ENCODE results near the gene SOS2.

Gene SOS2

GRCh38 chr14:50110323-50111037 is 120.9 kb downstream of the SOS2 start:
- Mint-ChIP-seq H3K27ac (no peak overlapping the region), H3K9me3 (no peaks in the 10 kb centered on the region), H3K4me3 (no peak overlapping the region), H3K36me3 (peaks cover 39% of the 10 kb centered on the region), H3K27me3 (no peaks in the 10 kb centered on the region), H3K4me1 (peaks cover 37% of the 10 kb centered on the region)
- no peak for ATAC-seq

GRCh38 chr14:50109342-50109741 is 122.0 kb downstream of the SOS2 start:
- Mint-ChIP-seq H3K36me3 (peaks cover 39% of the 10 kb centered on the region), H3K27me3 (no peaks in the 10 kb centered on the region), H3K4me3 (no peak overlapping the region), H3K27ac (no peak overlapping the region), H3K9me3 (no peaks in the 10 kb centered on the region), H3K4me1 (peaks cover 27% of the 10 kb centered on the region)
- no peak for ATAC-seq

- H3K4me1 Mint-ChIP-seq = peaks cover 22% of the 10 kb centered on the region
- H3K9me3 Mint-ChIP-seq = no peaks in the 10 kb centered on the region
- peaks cover 42% of the 10 kb centered on the region for H3K36me3 Mint-ChIP-seq
- peak overlapping the region; percentile 54 for H3K27ac Mint-ChIP-seq
- ATAC-seq = no peak
- no peak overlapping the region for H3K4me3 Mint-ChIP-seq
- H3K27me3 Mint-ChIP-seq = no peaks in the 10 kb centered on the region
Measured at GRCh38 chr14:50107850-50108249, 123.5 kb downstream of the SOS2 start.

GRCh38 chr14:50106178-50106577 is 125.2 kb downstream of the SOS2 start:
- Mint-ChIP-seq H3K27me3 (no peaks in the 10 kb centered on the region), H3K36me3 (peaks cover 31% of the 10 kb centered on the region), H3K4me1 (peaks cover 19% of the 10 kb centered on the region), H3K9me3 (no peaks in the 10 kb centered on the region), H3K27ac (peak overlapping the region; percentile 54), H3K4me3 (no peak overlapping the region)
- ATAC-seq = no peak

- no peak for ATAC-seq
- H3K36me3 Mint-ChIP-seq = peaks cover 29% of the 10 kb centered on the region
- H3K27ac Mint-ChIP-seq = peak overlapping the region; percentile 79
- peaks cover 25% of the 10 kb centered on the region for H3K4me1 Mint-ChIP-seq
- H3K4me3 Mint-ChIP-seq = peak overlapping the region; percentile 47
- H3K9me3 Mint-ChIP-seq = no peaks in the 10 kb centered on the region
- no peaks in the 10 kb centered on the region for H3K27me3 Mint-ChIP-seq
Measured at GRCh38 chr14:50103558-50103957, 127.8 kb downstream of the SOS2 start.

GRCh38 chr14:50101417-50101816 is 130.0 kb downstream of the SOS2 start:
- Mint-ChIP-seq H3K27me3 (no peaks in the 10 kb centered on the region), H3K36me3 (peaks cover 27% of the 10 kb centered on the region), H3K4me3 (no peak overlapping the region), H3K9me3 (no peaks in the 10 kb centered on the region), H3K4me1 (peaks cover 35% of the 10 kb centered on the region), H3K27ac (no peak overlapping the region)
- no peak for ATAC-seq

- H3K27me3 Mint-ChIP-seq = no peaks in the 10 kb centered on the region
- peaks cover 24% of the 10 kb centered on the region for H3K36me3 Mint-ChIP-seq
Measured at GRCh38 chr14:50100805-50101204, 130.6 kb downstream of the SOS2 start.

GRCh38 chr14:50099335-50099734 is 132.0 kb downstream of the SOS2 start:
- H3K27ac Mint-ChIP-seq = peak overlapping the region; percentile 15
- peaks cover 28% of the 10 kb centered on the region for H3K36me3 Mint-ChIP-seq
- H3K4me1 Mint-ChIP-seq = peaks cover 46% of the 10 kb centered on the region
- H3K4me3 Mint-ChIP-seq = no peak overlapping the region
- no peak for ATAC-seq
- H3K9me3 Mint-ChIP-seq = no peaks in the 10 kb centered on the region
- H3K27me3 Mint-ChIP-seq = no peaks in the 10 kb centered on the region

More at GRCh38 chr14:50100805-50101204, 130.6 kb downstream of the SOS2 start:
- Mint-ChIP-seq H3K4me3 (no peak overlapping the region), H3K9me3 (no peaks in the 10 kb centered on the region), H3K4me1 (peaks cover 41% of the 10 kb centered on the region), H3K27ac (peak overlapping the region; percentile 15)
- no peak for ATAC-seq

- peak overlapping the region; percentile 63 for H3K27ac Mint-ChIP-seq
- H3K4me3 Mint-ChIP-seq = peak overlapping the region; percentile 43
- no peaks in the 10 kb centered on the region for H3K9me3 Mint-ChIP-seq
Measured at GRCh38 chr14:50095895-50096294, 135.5 kb downstream of the SOS2 start.

GRCh38 chr14:50094056-50094755 is 137.2 kb downstream of the SOS2 start:
- Mint-ChIP-seq H3K36me3 (peaks cover 33% of the 10 kb centered on the region), H3K9me3 (peaks cover 3% of the 10 kb centered on the region), H3K4me3 (no peak overlapping the region), H3K27ac (peak overlapping the region; percentile 30), H3K27me3 (no peaks in the 10 kb centered on the region), H3K4me1 (peaks cover 60% of the 10 kb centered on the region)
- no peak for ATAC-seq

More at GRCh38 chr14:50095895-50096294, 135.5 kb downstream of the SOS2 start:
- Mint-ChIP-seq H3K36me3 (peaks cover 34% of the 10 kb centered on the region), H3K27me3 (no peaks in the 10 kb centered on the region), H3K4me1 (peaks cover 63% of the 10 kb centered on the region)
- peak; percentile 58 for ATAC-seq

GRCh38 chr14:50093496-50093895 is 137.9 kb downstream of the SOS2 start:
- Mint-ChIP-seq H3K27ac (peak overlapping the region; percentile 30), H3K4me1 (peaks cover 58% of the 10 kb centered on the region), H3K36me3 (peaks cover 31% of the 10 kb centered on the region), H3K4me3 (no peak overlapping the region), H3K9me3 (peaks cover 3% of the 10 kb centered on the region), H3K27me3 (no peaks in the 10 kb centered on the region)
- no peak for ATAC-seq

- no peaks in the 10 kb centered on the region for H3K27me3 Mint-ChIP-seq
- H3K4me1 Mint-ChIP-seq = peaks cover 68% of the 10 kb centered on the region
- H3K9me3 Mint-ChIP-seq = peaks cover 3% of the 10 kb centered on the region
- no peak for ATAC-seq
- H3K36me3 Mint-ChIP-seq = peaks cover 36% of the 10 kb centered on the region
- no peak overlapping the region for H3K4me3 Mint-ChIP-seq
- H3K27ac Mint-ChIP-seq = peak overlapping the region; percentile 30
Measured at GRCh38 chr14:50092006-50092555, 139.3 kb downstream of the SOS2 start.

- H3K4me3 Mint-ChIP-seq = no peak overlapping the region
- peaks cover 64% of the 10 kb centered on the region for H3K4me1 Mint-ChIP-seq
- no peaks in the 10 kb centered on the region for H3K27me3 Mint-ChIP-seq
- ATAC-seq = peak; percentile 44
- peaks cover 29% of the 10 kb centered on the region for H3K36me3 Mint-ChIP-seq
- H3K27ac Mint-ChIP-seq = peak overlapping the region; percentile 30
- peaks cover 3% of the 10 kb centered on the region for H3K9me3 Mint-ChIP-seq
Measured at GRCh38 chr14:50091240-50091913, 140.0 kb downstream of the SOS2 start.

GRCh38 chr14:50089208-50089607 is 142.2 kb downstream of the SOS2 start:
- H3K4me3 Mint-ChIP-seq = no peak overlapping the region
- no peaks in the 10 kb centered on the region for H3K27me3 Mint-ChIP-seq
- H3K9me3 Mint-ChIP-seq = peaks cover 3% of the 10 kb centered on the region
- no peak for ATAC-seq
- peak overlapping the region; percentile 97 for H3K27ac Mint-ChIP-seq
- peaks cover 76% of the 10 kb centered on the region for H3K4me1 Mint-ChIP-seq
- peaks cover 30% of the 10 kb centered on the region for H3K36me3 Mint-ChIP-seq

- peaks cover 3% of the 10 kb centered on the region for H3K9me3 Mint-ChIP-seq
- no peak for ATAC-seq
- H3K4me1 Mint-ChIP-seq = peaks cover 80% of the 10 kb centered on the region
- no peaks in the 10 kb centered on the region for H3K27me3 Mint-ChIP-seq
- peaks cover 30% of the 10 kb centered on the region for H3K36me3 Mint-ChIP-seq
- peak overlapping the region; percentile 97 for H3K27ac Mint-ChIP-seq
- no peak overlapping the region for H3K4me3 Mint-ChIP-seq
Measured at GRCh38 chr14:50088731-50089130, 142.6 kb downstream of the SOS2 start.

All from stimulated activated memory B cell treated with anti-CD40 and anti-IgM and Interleukin-4, amounts not matched to agents 10 μg/mL and 1 μg/mL and 100 μg/mL, for 72 hours (primary cell).